ENCODE data around the gene MYH9. TPM values are rescaled to one million over a fixed set of nuclear protein-coding genes. Genes with fewer than 3 reads are reported as not detected.
A peak's percentile ranks its signal among the peaks of the same experiment; 100 is the strongest.
"Not testable (repeated sequence)": the region's sequence is repeated elsewhere in the genome, so short reads cannot be mapped to it uniquely, and the experiment has no call there.

Gene MYH9
- total RNA-seq, 1 donor from 2014 or later = 204 TPM

DNA sequence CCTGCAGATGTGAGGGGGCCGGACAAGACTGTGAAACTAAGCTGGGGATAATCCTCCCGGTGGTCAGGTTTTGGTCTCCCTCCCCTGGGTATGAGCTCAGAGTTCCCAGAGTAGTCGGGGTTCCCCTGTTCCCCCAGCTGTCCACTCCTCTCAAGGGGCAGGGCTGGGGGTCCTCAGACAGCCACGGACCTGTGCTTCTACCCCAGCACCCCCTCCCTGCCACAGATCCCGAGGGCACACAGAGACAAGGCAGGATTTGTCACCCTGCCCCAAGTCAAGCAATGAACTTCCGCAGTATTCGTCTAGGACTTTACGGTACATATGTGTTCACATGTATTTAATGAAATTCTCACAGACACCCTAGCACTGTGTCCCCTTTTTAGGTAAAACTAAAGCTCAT lies 89.6 kb downstream of the MYH9 start:
- ATAC-seq = no peak
- DNase-seq (ENCODE audit: low spot score) = no peak

DNA sequence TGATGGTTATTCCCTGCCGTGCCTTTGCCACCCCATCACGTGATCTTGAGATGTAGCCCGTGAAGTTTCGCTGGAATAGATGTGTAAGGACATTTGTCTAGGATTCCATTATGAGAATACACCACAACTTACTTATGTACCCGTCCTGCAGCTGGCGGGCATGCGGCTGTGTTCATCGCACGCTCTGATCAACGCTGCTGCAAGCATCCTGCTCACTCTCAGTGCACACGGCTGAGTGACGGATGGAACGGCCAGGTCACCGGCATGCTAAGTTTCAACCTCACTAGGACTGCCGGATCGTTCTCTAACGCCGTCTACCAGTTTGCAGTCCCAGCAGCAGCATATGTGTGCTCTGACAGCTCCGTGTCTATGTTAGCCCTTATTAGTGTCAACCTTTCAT lies 90.2 kb downstream of the MYH9 start:
- no peak for ATAC-seq
- DNase-seq (ENCODE audit: low spot score) = no peak

DNA sequence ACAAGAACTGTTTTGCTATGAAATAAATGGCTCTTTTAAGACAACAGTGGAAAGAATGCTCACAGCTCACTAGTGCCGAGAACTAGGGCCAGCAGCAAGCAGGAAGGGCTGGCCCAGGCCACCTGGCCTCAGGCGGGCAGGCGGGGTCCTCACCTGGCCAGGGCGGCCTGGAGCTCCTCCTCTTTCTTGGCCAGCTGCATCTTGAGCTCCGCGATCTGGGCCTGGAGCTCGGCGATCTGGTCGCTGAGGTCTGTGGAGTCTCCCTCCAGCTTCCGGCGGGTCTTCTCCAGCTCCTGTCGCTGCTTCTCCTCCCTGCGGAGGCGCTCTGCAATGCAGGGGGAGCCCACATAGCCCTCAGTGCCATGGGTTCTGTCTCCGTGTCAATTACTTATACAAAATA lies 91.1 kb downstream of the MYH9 start:
- no peak for DNase-seq (ENCODE audit: low spot score)
- no peak for ATAC-seq

DNA sequence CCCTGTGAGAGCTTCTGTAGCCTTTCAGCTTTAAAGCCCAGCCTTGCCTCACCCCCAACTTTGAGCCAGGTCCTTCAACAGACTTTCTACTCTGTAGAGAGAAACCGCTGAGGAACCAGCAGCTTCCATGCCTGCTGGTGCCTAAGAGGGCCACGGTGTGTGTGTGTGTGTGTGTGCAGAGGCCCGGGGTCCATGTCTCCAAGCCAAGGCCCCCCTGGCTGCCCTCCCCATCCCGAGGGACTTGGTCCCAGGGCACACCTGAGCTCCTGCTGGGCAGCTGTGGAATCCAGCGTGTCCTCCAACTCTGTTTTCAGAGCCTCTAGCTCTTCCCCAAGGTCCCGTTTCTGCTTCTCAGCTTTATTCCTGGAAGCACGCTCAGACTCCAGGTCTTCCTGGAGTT lies 92.5 kb downstream of the MYH9 start:
- DNase-seq (ENCODE audit: low spot score) (no peak), ATAC-seq (no peak)

DNA sequence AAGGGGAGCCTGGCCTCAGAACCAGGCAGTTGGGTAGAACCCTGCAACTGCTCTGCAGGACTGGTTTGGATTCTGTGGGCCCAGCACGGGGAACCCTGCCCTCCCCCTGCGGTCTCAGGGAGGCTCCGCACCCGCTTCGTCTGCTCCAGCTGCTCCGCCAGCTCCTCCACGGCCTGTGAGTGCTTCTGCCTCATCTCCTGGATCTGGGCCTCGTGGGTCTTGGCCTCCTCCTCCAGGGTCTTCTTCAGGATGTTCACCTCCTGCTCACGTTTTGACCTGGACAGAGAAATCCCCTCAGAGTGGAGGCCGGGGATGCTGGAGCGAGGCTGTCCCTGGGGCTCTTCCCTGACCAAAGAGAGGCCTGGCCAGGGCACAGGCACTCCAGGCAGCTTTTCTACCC lies 93.0 kb downstream of the MYH9 start:
- DNase-seq (ENCODE audit: low spot score) (no peak), ATAC-seq (no peak)

DNA sequence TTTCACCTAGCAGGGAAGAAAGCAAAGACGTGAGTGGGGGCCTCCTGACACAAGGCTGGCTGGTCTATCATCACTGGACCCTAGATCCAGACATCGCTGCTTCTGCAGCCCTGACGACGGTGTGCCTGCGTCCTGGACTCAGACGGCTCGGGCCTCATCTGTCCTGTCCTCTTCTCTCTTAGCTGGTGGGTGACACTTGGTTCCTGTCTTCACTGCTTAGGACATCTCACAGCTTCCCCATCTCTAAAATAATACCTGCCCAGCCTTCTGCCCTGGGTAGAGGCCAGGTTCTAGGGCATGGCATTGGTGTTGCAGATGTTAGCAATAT lies 93.5 kb downstream of the MYH9 start:
- DNase-seq (ENCODE audit: low spot score) = no peak
- ATAC-seq = no peak

DNA sequence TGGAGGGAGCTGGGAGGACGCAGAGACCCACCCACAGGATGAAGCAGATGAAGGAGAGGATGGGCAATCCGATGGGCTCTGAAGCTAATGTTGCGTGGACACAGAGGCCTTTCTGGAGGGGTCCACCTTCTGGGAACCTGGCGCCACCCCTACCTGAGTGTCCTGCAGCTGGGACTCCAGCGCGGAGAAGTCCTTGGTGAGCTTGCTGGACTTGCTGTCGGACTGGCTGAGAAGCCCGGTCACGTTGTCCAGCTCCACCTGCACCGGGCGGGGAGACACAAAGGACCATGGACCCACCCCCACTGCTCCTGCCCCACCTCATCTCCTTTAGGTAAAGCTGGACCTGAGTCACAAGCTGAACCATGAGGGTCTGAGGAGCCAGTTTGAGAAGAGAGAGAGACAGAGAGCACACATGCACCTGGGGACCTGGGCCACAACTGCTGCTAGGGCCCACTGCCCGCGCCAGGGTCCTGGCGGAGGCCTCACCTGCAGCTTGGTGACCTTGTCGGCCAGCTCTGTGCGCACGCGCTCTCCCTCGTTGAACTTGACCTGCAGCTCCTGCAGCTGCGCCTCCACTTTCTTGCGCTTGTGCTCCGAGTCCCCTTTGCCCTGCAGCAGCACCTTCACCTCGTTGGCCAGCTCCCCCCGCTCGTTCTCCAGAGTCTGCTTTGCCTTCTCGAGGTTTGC lies 94.0 kb downstream of the MYH9 start:
- DNase-seq (ENCODE audit: low spot score) = no peak
- ATAC-seq = no peak

DNA sequence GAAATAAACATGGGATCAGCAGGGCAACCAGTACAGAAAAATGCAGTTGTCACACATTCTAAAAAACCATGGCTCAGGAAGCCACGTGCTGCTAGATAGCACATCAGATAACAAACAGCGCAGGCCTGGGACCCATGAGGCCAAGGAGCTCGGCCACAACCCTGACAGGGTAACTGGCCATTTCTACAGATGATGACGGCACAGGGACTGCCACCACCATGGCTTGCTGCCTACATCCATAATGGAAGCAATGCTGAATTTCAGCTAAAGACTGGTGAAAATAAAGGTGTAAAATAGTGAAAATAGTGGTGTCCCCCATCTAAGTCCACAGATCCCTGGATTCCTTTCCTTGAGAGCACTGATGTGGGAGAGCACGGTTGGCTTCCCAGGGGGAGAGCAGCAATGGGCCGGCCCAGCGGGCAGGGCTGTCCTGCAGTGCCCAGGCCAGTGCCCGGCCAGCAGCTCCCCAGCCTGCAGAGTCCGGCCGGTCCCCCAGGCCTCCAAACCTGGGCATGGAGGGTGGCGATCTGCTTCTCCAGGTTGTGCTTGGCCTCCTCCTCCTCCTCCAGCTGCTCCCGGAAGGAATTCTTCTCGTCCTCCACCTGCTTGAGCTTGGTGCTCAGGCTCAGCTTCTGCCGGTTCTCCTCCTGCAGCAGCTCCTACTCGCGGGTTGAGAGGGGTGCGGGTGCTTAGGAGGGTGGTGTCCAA lies 94.8 kb downstream of the MYH9 start:
- DNase-seq (ENCODE audit: low spot score) (no peak), ATAC-seq (peak; percentile 9)

DNA sequence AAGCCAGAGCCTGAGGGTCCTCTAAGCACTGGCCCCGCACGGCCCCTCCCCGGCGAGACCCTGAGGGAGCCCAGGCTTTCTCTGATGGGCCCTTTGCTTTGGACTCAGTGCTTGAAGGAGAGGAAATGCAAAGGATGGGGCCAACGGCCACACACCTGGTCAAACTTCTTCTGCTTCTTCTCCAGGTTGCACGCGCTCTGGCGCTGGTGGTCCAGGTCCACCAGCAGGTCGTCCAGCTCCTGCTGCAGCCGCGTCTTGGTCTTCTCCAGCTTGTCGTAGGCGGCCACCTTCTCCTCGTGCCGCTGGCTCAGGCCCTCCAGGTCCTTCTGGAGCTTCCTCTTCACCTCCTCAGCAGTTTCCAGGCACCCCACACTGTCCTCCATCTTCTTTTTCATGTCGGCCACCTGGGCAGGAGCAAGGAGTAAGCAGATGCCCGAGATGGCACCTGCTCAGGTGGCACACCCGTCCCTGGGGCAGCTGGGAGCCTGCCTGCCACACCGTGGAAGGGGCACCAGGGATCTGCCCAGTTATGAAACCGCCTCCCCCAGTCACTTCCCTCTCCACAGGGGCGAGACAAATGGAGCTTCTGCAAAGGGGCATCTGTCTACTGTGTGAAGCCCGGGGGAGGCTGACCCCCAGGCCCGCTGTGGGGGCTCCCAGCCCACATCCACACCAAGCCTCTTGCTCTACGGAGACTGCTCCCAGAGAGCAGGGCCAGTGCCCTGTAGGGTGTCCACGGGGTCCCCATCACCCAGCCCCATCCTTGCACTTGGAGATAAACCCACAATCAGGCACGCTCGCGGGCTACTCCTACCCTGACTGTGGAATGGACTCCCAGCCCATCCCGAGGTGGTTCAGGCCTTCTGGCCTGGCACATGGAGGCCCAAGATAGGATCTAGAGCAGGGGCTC lies 95.7 kb downstream of the MYH9 start:
- ATAC-seq (peak; percentile 9), DNase-seq (ENCODE audit: low spot score) (no peak)

DNA sequence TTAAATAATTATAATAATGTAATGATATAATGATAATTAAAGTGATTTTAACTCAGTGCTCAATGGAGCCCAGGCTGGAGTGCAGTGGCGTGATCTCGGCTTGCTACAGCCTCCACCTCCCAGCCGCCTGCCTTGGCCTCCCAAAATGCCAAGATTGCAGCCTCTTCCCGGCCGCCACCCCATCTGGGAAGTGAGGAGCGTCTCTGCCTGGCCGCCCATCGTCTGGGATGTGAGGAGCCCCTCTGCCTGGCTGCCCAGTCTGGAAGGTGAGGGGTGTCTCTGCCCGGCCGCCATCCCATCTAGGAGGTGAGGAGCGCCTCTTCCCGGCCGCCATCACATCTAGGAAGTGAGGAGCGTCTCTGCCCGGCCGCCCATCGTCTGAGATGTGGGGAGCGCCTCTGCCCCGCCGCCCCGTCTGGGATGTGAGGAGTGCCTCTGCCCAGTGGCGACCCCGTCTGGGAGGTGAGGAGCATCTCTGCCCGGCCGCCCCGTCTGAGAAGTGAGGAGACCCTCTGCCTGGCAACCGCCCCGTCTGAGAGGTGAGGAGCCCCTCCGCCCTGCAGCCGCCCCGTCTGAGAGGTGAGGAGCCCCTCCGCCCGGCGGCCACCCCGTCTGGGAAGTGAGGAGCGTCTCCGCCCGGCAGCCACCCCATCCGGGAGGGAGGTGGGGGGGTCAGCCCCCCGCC lies 97.2 kb downstream of the MYH9 start:
- DNase-seq (ENCODE audit: low spot score) = not testable (repeated sequence)

DNA sequence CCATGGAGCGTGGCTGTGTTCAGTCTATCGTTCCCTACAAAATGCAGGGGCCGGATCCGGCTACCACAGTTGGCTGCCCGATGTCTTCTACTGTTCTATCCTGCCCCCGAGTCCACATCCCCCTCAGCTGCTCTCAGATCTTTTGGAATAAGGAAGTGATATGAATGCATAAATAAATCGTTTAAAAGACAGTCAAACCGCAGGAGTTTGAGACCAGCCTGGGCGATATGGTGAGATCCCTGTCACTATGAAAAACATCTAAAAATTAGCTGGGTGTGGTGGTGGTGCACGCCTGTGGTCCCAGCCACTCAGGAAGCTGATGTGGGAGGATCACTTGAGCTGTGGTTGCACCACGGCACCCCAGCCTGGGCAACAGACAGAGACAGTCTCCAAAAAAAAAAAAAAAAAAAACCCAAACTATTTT lies 97.8 kb downstream of the MYH9 start:
- not testable (repeated sequence) for DNase-seq (ENCODE audit: low spot score); ATAC-seq

More for the DNA sequence above, 97.2 kb downstream of the MYH9 start:
- ATAC-seq = not testable (repeated sequence)

DNA sequence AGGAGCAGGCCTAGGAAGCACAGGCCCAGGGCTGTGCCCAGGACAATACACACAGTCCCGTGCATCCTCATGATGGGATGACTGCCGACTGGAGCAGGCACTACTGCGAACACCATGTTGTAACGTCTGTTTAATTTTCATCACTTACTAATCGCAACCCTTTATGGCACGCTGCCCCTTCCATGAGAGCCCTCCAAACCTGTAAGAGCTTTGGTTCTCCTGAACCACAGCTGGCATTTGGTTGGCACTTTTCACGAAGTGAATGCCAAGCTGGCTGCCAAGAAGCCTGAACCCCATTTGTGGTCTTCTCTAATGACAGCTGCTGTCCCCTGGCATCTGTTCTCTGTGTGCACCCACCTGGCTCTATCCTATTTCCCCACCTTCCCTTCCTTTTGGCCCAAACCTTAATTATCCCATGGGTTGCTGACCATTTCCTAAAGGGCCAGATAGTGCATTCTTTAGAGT lies 98.3 kb downstream of the MYH9 start:
- ATAC-seq (no peak), DNase-seq (ENCODE audit: low spot score) (no peak)

DNA sequence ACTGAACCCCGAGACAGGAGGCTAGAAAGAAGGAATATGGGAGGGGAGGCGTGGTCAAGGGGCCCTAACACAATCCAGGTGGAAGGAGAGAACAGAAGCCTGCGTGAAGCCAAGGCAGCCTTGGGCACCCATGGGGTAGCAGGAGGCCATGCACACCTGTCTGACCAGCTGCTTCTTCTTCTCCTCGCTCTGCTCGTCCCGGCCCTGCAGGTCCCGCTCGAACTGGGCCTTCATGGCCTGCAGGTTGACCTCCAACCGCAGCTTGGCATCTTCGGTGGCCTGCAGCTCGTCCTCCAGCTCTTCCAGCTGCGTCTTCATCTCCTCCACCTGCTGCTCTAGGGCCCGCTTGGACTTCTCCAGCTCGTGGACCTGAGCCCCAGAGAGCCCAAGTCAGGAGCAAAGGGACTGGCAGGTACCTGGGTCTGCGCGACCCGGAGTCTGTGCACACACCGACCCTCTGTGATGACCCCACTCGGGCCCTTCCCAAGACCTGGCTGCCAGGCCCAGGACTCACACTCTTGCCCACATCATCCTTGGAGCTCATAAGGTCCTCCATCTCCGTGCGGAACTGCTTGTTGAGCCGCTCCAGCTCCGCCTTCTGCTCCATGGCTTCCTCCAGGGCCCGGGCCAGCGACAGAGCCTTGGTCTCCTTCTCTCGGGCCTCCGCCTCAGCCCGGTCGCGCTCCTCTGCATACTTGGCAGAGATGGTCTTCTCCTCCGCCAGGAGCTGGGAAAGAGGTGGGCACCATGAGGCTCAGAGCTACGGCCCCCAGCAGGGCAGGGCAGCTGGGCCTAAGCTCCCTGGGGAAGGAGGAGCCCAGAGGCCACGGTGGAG lies 99.0 kb downstream of the MYH9 start:
- ATAC-seq = no peak
- no peak for DNase-seq (ENCODE audit: low spot score)

DNA sequence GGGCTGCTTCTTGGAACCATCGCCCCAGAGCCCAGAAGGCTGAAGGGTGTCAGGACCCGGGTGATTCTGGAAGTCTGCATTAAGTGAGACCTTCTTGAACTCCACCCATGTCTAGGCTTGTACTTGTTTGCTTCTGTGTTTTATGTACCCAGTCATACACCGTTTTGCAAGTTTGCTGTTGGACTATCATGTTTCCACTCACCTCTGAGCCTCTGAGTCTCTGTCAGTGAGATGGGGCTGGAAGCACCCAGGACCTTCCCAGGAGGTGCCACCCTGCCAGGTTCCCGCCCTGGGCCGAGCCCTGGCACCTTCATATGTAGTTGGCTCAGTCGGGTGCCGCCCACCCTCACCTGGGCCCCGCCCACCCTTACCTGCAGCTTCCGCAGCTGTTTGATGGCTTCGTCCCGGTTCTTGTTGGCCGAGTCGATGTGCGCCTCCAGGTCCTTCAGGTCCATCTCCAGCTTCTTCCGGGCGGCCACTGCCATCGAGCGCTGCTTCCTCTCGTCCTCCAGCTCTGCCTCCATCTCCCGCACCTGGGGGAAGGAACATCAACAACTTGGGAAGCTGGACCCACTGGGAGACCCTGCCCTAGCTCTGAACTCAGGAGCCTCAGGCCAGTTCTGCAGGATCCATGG lies 99.8 kb downstream of the MYH9 start:
- DNase-seq (ENCODE audit: low spot score) (no peak), ATAC-seq (no peak)

DNA sequence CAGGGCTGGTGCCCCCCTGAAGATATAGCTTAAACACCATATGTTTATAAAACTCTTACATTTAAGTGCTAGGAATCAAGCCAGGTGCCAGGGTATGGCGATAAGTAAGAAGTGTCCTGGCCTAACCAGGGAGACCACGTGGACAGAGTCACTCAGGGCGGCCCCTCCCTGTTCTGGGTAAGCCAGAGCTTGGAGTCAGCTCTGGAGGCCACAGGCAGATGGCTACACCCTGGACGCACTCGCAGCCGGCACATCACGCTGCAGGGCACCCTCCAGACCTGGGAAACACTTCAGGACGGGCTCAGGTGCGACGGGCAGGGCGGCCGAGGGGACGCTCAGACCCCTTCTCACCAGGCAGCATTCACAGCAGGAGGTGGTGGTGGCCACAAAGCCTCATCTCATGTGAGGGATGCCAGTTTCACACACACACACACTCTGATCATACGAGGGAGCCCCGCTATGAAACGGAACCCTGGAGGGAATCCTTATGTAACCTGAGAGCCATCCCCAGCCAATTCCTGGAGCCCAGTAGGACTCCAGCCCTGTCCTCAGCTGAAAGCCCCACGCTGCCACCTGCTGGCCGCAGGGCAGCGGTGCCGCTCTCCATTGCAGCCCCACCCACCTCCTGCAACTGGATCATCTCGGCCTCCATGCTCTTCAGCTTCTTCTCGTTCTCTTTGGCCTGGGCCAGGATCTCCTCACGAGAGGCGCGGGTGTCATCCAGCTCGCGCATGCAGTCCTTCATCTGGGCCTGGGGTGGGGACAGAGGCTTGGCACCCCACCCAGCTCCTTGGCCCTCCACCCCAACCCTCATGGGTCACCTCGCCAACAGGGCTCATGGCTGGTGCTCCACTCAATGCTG lies 101.4 kb downstream of the MYH9 start:
- peak; percentile 89 for ATAC-seq
- DNase-seq (ENCODE audit: low spot score) = peak; percentile 85

DNA sequence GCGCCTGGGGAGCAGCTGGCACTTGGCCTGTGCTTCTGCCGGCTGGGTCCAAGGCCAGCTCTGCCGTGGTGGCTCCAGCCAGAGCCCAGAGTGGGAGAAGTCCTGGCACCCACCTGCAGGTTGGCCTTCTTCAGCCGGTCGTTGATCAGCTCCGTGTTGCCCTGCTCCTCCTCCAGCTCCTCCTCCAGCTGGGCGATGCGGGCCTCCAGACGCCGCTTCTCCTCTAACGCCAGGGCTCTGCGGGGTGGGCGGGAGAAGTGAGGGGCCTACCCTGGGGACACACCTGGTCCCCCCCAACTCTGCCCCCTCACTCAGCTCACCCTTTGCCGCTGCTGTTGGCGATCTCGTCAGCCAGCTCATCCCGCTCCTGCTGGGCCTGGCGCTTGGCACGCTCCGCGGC lies 102.2 kb downstream of the MYH9 start:
- ATAC-seq (peak; percentile 62), DNase-seq (ENCODE audit: low spot score) (peak; percentile 73)

DNA sequence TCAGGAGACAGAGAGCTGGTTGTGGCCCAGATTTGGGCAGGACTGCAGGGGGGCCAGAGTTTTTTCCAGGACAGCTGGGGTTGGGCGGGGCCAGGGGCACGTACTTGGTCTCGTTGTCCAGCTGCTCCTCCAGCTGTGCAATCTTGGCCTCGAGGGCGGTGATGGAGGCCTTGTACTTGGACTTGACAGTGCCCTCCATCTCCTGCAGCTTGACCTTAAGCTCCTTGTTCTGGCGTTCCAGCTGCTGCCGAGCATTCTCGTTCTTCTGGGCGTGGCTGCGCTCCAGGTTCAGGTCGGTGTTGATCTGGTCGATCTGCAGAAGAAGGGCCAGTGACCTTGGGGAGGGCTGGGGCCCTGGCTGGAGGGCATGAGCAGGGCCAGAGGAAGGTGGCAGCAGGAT lies 102.8 kb downstream of the MYH9 start:
- DNase-seq (ENCODE audit: low spot score) = no peak
- ATAC-seq = peak; percentile 15

DNA sequence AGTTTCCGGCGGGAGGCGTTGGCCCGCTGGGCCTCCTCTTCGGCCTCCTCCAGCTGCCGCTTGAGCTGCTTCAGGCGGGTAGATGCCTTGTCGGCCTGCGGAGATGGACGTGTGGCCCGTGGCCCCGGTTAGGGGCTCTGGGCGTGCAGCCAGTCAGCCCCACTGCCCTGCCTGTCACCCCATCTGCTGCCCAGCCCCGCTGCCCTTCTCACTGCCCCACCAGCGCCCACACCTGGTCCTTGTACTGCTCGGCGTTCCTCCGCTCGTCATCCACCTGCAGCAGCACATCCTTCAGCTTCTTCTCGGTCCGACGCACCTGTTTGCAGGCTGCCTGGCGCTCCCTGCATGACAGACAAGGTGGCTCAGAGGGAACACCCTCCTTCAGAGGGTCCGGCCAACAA lies 103.6 kb downstream of the MYH9 start:
- DNase-seq (ENCODE audit: low spot score) = no peak
- ATAC-seq = no peak
